IPS-15b (cell line): Measurements from ENCODE around the gene ASPSCR1.

ENCODE experiments used
- H3K27me3 ChIP-seq: one replicate; pipeline ENCODE4 v1.6.1; 2013; ENCODE audit warnings: low read length; ENCODE audit not compliant: control insufficient read depth, insufficient read depth
- H3K36me3 ChIP-seq: one replicate; pipeline ENCODE4 v1.6.1; 2013; ENCODE audit warnings: low read length; ENCODE audit not compliant: control insufficient read depth, insufficient read depth
- H3K4me1 ChIP-seq: one replicate; pipeline ENCODE4 v1.6.1; 2013; ENCODE audit warnings: mild to moderate bottlenecking, low read length; ENCODE audit not compliant: control insufficient read depth, insufficient read depth
- H3K4me3 ChIP-seq: one replicate; pipeline ENCODE4 v1.5.1; 2013; ENCODE audit warnings: low read depth, low read length
- H3K9ac ChIP-seq: one replicate; pipeline ENCODE4 v1.6.1; 2013; ENCODE audit warnings: low read depth, mild to moderate bottlenecking, low read length
- H3K9me3 ChIP-seq: one replicate; pipeline ENCODE4 v1.6.1; 2013; ENCODE audit warnings: mild to moderate bottlenecking, low read length; ENCODE audit not compliant: control insufficient read depth, insufficient read depth

ASPSCR1 gene

GRCh38 chr17:82065638-82066303 lies 88.3 kb downstream of the ASPSCR1 start, which contains the start of gene DUS1L:
DUS1L (minus strand) TSS chr17:82065804; CDS start chr17:82065059, 745 bp downstream.
- Histone ChIP-seq H3K9me3 (no peaks in the 10 kb centered on the region), H3K36me3 (peaks cover 28% of the 10 kb centered on the region), H3K27me3 (no peaks in the 10 kb centered on the region), H3K9ac (peak within 1 kb of the TSS; percentile 76), H3K4me1 (peaks cover 2% of the 10 kb centered on the region), H3K4me3 (peak within 1 kb of the TSS; percentile 72)
